Fibroblast of peridontal ligament (primary cell): ENCODE measurements around the gene CYFIP2.

Experiments used
- DNase-seq: peaks from one replicate; pipeline ENCODE4 v3.0.0-alpha.2; 2010; ENCODE audit errors: extremely low read depth

Gene CYFIP2

GRCh38 chr5:157258450-157258849 lies 7.5 kb upstream of the CYFIP2 start:
- DNase-seq: no peak

- DNase-seq: no peak
Observed at GRCh38 chr5:157259699-157260098, 6.2 kb upstream of the CYFIP2 start.

GRCh38 chr5:157263496-157264090 lies 2.3 kb upstream of the CYFIP2 start:
- no peak for DNase-seq

- no peak for DNase-seq
Observed at GRCh38 chr5:157266286-157267007, 524 bp downstream of the CYFIP2 start.

GRCh38 chr5:157267025-157267424 lies 1.1 kb downstream of the CYFIP2 start:
- no peak for DNase-seq

- no peak for DNase-seq
Observed at GRCh38 chr5:157267761-157268480, 2.0 kb downstream of the CYFIP2 start.

GRCh38 chr5:157269165-157269671 lies 3.3 kb downstream of the CYFIP2 start:
- no peak for DNase-seq

- no peak for DNase-seq
Observed at GRCh38 chr5:157269761-157270272, 3.9 kb downstream of the CYFIP2 start.

- DNase-seq: no peak
Observed at GRCh38 chr5:157270771-157271170, 4.8 kb downstream of the CYFIP2 start.

GRCh38 chr5:157271740-157272271 lies 5.9 kb downstream of the CYFIP2 start:
- DNase-seq: no peak

GRCh38 chr5:157273131-157273556 lies 7.2 kb downstream of the CYFIP2 start:
- no peak for DNase-seq

GRCh38 chr5:157275403-157275802 lies 9.5 kb downstream of the CYFIP2 start:
- no peak for DNase-seq

GRCh38 chr5:157278319-157279037 lies 12.6 kb downstream of the CYFIP2 start:
- DNase-seq: no peak

GRCh38 chr5:157279605-157280239 lies 13.8 kb downstream of the CYFIP2 start:
- peak; percentile 9 for DNase-seq

- DNase-seq: peak; percentile 88
Observed at GRCh38 chr5:157280927-157281326, 15.0 kb downstream of the CYFIP2 start.

- no peak for DNase-seq
Observed at GRCh38 chr5:157282150-157282549, 16.2 kb downstream of the CYFIP2 start.

- DNase-seq: no peak
Observed at GRCh38 chr5:157283434-157283833, 17.5 kb downstream of the CYFIP2 start.

GRCh38 chr5:157284458-157285212 lies 18.7 kb downstream of the CYFIP2 start:
- DNase-seq: no peak

- DNase-seq: no peak
Observed at GRCh38 chr5:157285310-157286035, 19.6 kb downstream of the CYFIP2 start.
